ENCODE data around the gene ZNF536.

The ZNF536 gene

DNA sequence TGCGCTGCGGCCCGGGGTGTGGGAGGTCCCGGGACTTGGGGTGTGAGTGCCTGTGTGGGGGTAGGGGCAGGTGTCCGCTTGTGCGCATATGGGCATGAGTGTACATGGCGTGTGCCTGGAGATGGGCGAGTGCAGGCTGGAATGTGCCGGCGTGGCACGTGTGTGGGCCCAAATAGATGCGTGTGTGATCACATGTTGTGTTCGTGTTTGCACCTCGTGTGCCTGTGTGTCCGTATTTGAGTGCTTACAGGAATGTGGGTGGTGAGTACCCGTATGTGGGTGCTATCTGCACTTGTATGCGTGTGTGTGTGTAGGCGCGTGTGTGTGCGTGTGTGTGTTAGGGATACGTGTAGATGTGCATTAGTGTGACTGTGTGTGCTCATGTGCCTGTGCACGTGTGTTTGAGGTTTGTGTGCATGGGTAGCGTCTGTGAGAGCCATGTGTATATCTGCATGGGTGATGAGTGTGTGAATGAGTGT lies 3.4 kb downstream of the ZNF536 start:
- TF ChIP-seq, protein P1, sequence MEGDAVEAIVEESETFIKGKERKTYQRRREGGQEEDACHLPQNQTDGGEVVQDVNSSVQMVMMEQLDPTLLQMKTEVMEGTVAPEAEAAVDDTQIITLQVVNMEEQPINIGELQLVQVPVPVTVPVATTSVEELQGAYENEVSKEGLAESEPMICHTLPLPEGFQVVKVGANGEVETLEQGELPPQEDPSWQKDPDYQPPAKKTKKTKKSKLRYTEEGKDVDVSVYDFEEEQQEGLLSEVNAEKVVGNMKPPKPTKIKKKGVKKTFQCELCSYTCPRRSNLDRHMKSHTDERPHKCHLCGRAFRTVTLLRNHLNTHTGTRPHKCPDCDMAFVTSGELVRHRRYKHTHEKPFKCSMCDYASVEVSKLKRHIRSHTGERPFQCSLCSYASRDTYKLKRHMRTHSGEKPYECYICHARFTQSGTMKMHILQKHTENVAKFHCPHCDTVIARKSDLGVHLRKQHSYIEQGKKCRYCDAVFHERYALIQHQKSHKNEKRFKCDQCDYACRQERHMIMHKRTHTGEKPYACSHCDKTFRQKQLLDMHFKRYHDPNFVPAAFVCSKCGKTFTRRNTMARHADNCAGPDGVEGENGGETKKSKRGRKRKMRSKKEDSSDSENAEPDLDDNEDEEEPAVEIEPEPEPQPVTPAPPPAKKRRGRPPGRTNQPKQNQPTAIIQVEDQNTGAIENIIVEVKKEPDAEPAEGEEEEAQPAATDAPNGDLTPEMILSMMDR (conservative IDR thresholded peaks at IDR 0.05; ENCODE audit: low read depth): no peak
- CTCF ChIA-PET: no interaction called here
- H3K27ac ChIP-seq: no peak overlapping the region
- POLR2A ChIA-PET (ENCODE audit: low non-redundant PET): no interaction called here
- no peak for DNase-seq (ENCODE audit: low spot score)

DNA sequence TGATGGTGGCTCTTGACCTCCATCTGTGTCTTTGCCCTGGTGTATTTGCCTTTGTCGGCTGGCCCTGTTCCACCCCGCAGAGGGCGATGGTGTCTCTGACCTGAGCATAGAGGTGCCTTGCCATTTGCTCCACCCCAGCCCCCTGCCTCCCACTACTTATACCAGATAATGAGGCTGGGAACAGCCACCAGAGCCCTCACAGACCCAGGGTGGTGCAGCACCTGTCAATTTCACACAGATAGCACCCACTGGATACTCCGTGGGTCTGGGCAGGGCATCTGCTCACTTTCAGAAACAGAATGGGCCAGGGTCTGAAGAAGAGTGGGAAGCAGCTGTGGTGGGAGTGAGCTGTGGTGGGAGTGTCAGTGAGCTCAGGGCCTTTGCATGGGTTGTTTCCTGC lies 4.1 kb downstream of the ZNF536 start:
- DNase-seq (ENCODE audit: low spot score): no peak
- ChIA-PET CTCF (no interaction called here), POLR2A (ENCODE audit: low non-redundant PET) (no interaction called here)
- TF ChIP-seq, protein P1 (conservative IDR thresholded peaks at IDR 0.05; ENCODE audit: low read depth): no peak
- H3K27ac ChIP-seq: no peak overlapping the region

DNA sequence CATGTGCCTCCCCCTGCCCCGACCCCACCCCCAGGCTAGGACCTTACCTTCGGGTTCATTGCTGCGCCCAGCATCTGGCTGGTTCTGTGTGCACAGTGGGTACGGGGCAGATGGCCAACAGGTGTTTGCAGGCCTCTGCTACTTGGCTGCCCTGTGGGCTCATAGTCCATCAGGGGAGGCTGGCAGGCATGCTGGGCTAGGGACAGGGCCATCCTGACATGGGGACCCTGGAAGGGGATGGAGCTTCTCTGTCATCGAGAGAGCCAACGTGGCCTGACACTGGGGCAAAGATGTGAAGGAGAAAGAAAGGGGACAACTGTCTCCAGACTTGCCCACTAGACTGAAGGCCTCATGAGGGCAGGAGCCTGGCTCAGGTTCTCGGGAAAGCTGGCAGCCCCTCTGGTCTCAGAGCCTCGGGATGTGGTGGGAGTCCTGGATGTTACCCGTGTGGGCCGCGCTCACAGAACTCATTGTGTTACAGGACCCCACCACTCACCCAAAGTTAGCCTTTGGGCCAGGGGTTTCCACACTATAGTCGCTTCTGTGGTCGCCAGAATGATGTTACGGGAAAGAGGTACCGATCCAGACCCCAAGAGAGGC lies 4.7 kb downstream of the ZNF536 start:
- no peak for DNase-seq (ENCODE audit: low spot score)
- H3K27ac ChIP-seq: no peak overlapping the region
- TF ChIP-seq, protein P1 (conservative IDR thresholded peaks at IDR 0.05; ENCODE audit: low read depth): no peak
- POLR2A ChIA-PET (ENCODE audit: low non-redundant PET): no interaction called here
- CTCF ChIA-PET: no interaction called here

DNA sequence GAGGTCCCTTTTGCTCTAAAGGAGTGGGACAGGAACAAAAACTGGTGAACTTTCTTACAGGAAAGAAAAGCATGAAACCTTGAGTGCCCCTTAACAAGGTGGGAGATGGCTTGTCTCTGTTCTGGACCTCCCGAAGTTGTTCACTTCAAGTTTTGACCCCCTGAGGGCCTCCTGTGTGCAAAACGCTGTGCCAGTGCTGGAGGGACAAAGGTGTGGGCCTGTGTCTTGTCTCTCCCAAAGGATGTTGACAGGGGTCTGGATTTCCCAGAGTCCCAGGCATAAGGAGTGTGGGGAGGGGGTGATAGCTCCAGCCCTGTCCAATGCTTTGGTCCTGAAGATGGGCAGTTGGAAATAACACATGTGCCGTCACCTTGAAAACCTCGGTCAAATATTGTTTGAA lies 6.5 kb downstream of the ZNF536 start:
- TF ChIP-seq, protein P1 (conservative IDR thresholded peaks at IDR 0.05; ENCODE audit: low read depth): no peak
- ChIA-PET CTCF (interaction anchor here (0.6 kb wide), 1 partner anchor 89 kb away, joined by 3 read pairs; no protein-coding TSS in a partner anchor), POLR2A (ENCODE audit: low non-redundant PET) (no interaction called here)
- H3K27ac ChIP-seq: no peak overlapping the region
- no peak for DNase-seq (ENCODE audit: low spot score)

DNA sequence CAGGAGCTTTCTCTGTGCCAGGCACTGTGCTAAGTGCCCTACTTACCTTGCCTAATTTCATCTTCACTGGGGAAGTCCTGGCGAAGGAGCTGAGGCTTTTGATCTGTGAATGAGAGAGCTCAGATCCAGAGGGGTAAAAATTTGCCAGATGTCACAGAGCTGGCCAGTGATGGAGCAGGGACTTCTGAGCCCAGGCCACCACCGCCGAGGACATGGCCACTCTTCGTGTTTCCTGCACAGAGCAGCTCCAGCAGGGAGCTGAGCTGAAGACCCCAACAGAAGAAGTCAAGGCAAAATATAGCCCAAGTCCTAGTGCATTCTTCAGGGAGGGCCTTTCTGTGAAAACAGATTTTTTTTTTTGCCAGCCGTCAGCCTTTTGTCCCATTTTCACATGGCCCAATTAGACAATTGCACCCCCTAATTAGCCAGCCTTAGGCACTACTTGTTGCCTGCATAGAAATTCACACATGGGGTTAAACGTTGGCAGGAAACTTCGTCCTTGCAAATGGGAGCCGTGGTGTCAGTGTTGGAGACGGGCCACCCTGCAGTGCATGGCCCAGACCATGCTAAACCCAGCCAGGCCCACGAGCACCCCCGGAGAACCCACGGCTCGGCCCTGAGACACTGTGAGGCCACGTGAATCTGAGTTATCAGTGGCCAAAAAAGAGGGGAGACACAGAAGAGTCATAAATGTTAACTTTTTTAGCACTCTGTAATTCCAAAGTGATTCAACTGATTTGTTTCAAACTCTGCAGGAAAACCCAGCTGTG lies 7.8 kb downstream of the ZNF536 start:
- CTCF ChIA-PET: no interaction called here
- POLR2A ChIA-PET (ENCODE audit: low non-redundant PET): no interaction called here
- H3K27ac ChIP-seq: no peak overlapping the region
- DNase-seq (ENCODE audit: low spot score): no peak
- TF ChIP-seq, protein P1 (conservative IDR thresholded peaks at IDR 0.05; ENCODE audit: low read depth): no peak

DNA sequence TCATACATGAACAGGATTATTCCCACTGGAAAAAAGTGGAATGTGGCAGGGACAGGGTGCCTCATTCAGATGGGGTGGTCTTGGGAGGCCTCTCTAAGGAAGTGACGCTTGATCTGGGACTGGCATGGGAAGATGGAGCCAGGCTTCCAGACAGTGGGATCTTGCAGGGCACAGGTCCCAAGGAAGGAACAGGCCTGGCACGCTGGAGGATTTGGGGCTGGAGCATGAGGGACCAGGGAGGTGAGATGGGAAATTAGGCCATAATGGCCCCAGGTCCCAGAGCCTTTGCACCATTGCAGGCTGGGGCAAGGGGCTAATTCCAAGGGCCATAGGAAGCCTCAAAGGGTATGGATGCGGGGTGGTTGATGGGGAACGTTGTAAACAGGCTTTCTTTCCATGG lies 9.2 kb downstream of the ZNF536 start:
- ChIA-PET POLR2A (ENCODE audit: low non-redundant PET) (no interaction called here), CTCF (no interaction called here)
- H3K27ac ChIP-seq: no peak overlapping the region
- no peak for DNase-seq (ENCODE audit: low spot score)
- TF ChIP-seq, protein P1 (conservative IDR thresholded peaks at IDR 0.05; ENCODE audit: low read depth): no peak

Data from RWPE1 (cell line).